Measurements from ENCODE around the gene GXYLT1.

GRCh38 chr12:42104784-42105183 is 39.9 kb downstream of the GXYLT1 start:
- TF ChIP-seq HCFC1 (IDR thresholded peaks at IDR 0.05; ENCODE audit: low read depth, low read length) (no peak), CREB1 (IDR thresholded peaks at IDR 0.05) (no peak), CREB1 (CRISPR knock-in tag; IDR thresholded peaks at IDR 0.05) (no peak), ZNF891 (CRISPR knock-in tag; IDR thresholded peaks at IDR 0.05) (no peak), POLR2A (IDR thresholded peaks at IDR 0.05; ENCODE audit: insufficient read depth in 1 of 2, low read depth in 2 of 2, low read length in 2 of 2) (no peak), CTCF (CRISPR knock-in tag; IDR thresholded peaks at IDR 0.05) (no peak), MYC (CRISPR knock-in tag; IDR thresholded peaks at IDR 0.05; ENCODE audit: borderline replicate concordance) (no peak), NR2C2 (CRISPR knock-in tag; IDR thresholded peaks at IDR 0.05; ENCODE audit: borderline replicate concordance) (no peak), ZBTB7A (CRISPR knock-in tag; IDR thresholded peaks at IDR 0.05) (no peak), YY1 (IDR thresholded peaks at IDR 0.05; ENCODE audit: insufficient read depth, insufficient replicate concordance, low read depth, low read length) (no peak)

Data from HepG2 (cell line).